Choroid plexus epithelial cell (primary cell): ENCODE measurements around the gene CHRND.
"Not testable (repeated sequence)": the region's sequence is repeated elsewhere in the genome, so short reads cannot be mapped to it uniquely, and the experiment has no call there.

Source experiments
- DNase-seq: peaks from one replicate; pipeline ENCODE4 v3.0.0-alpha.2; 2010; ENCODE audit warnings: low read depth
- H3K4me3 ChIP-seq: 2 replicates; pipeline ENCODE4 v1.5.1; 2011; ENCODE audit warnings: low read depth, mild to moderate bottlenecking, control low read depth, low read length, moderate library complexity
- TF ChIP-seq, protein P1 (sequence below): conservative IDR thresholded peaks from 2 replicates; pipeline ENCODE4 v1.5.1; 2011; ENCODE audit warnings: low read depth, mild to moderate bottlenecking, control low read depth, inconsistent platforms, low read length, moderate library complexity

Gene CHRND

DNA sequence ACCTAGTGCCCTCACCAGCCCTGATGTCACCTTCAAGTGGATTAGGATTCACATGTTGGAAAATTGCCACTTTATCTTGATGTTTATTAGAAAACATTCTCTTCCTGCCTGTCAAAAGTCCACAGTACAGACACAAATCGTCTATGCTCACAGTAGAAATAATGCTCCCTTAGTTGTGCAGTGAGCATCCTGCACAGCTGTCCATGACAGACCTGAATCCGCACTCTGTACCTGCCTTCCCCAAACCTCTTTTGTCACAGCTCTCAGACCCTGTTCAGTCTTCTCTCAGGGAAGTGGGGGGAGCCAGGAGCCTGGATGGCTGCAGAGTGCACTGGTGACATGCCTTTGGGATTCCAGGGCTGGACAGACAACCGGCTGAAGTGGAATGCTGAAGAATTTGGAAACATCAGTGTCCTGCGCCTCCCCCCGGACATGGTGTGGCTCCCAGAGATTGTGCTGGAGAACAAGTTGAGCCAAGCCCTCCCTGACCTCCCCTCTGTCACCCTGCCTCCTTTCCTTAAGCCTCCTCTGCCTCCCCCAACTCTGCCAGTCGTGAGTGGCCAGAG is 2.0 kb downstream of the CHRND start:
- no peak overlapping the region for H3K4me3 ChIP-seq
- TF ChIP-seq, protein P1, sequence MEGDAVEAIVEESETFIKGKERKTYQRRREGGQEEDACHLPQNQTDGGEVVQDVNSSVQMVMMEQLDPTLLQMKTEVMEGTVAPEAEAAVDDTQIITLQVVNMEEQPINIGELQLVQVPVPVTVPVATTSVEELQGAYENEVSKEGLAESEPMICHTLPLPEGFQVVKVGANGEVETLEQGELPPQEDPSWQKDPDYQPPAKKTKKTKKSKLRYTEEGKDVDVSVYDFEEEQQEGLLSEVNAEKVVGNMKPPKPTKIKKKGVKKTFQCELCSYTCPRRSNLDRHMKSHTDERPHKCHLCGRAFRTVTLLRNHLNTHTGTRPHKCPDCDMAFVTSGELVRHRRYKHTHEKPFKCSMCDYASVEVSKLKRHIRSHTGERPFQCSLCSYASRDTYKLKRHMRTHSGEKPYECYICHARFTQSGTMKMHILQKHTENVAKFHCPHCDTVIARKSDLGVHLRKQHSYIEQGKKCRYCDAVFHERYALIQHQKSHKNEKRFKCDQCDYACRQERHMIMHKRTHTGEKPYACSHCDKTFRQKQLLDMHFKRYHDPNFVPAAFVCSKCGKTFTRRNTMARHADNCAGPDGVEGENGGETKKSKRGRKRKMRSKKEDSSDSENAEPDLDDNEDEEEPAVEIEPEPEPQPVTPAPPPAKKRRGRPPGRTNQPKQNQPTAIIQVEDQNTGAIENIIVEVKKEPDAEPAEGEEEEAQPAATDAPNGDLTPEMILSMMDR, result no peak
- DNase-seq, result no peak

DNA sequence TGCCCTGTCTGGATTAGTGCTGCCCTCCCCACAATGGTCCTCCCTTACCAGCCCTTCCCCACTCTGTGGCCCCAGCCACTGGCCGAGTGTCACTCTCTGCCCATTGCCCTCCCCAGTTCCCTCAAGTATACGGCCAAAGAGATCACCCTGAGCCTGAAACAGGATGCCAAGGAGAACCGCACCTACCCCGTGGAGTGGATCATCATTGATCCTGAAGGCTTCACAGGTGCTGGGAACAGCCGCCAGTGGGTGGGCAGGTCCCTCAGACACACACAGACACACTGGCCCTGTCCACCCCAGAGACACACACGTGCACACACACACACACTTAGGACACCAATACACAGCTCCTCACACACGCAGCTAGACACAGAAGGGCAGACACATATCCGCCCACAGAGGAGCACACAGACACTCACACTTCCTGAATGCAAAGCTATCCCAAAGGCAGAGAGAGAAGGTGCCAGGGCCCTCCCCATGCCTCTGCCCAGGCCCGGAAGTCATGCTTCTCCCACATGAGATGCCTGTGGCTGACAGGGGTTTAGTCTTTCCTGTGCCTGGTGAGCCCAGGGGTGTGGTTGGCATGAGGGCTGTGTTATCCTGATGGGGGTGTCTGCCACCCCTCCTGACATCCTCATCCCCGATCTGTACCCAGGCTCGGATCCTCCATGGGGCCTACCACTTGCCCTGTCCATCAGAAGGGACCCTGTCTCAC is 2.9 kb downstream of the CHRND start:
- TF ChIP-seq, protein P1, result no peak
- no peak for DNase-seq
- H3K4me3 ChIP-seq, result no peak overlapping the region

DNA sequence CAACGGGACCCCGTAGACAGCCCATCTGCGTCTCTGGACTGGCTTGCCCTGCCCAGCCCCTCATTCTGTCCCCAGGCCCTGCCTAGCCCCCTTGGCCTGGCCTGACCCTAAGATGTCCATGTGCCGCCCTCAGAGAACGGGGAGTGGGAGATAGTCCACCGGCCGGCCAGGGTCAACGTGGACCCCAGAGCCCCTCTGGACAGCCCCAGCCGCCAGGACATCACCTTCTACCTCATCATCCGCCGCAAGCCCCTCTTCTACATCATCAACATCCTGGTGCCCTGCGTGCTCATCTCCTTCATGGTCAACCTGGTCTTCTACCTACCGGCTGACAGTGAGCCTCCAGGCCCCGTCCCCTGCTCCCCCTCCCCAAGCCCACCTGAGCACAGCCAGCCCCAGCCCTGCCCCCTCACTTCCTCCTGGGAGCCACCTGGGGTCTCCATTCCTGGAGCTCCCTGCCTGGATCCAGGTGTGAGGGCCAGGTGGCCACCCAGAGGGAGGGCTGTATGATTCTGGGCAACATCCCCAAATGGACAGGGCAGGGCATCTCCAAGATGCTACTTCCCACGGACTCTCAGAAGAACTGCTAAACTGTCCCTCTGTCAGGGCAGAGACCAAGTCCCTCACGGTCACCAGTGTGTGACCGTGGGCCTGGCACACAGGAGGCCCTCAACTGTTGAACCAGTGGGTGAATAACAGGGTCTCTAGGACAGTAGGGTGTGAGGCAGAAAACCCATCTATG is 4.0 kb downstream of the CHRND start:
- TF ChIP-seq, protein P1, result no peak
- DNase-seq, result no peak

DNA sequence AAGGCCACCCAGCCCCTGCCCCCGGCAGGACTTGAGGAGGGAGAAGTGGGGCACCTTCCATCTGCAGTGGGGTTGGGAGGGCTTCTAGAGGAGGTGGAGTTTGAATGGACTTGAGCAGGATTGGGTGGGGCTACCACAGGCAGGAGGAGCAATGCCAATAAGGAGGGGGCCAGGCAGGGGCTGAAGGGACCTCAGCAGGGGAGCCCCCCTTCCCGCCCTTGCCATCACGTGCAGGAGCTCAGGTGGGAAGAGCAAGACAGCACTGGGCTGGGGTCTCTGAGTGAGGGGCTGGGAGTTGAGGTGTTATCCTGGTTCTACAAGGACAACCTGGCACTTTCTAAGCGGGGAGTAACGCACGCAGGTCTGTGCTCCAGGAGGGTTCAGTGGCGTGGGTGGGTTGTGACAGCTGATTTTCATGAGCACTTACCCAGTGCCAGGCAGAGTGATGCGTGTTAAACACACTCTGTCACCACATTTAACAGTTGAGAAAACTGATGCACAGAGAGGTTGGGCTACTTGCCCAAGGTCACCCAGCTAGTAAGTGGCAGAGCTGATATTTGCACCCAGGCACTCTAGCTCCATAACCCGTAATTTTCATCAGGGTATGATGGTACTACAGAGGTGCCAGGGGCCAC is 4.8 kb downstream of the CHRND start:
- H3K4me3 ChIP-seq, result no peak overlapping the region
- TF ChIP-seq, protein P1, result no peak
- DNase-seq, result no peak

More for the DNA sequence above, 4.0 kb downstream of the CHRND start:
- no peak overlapping the region for H3K4me3 ChIP-seq

DNA sequence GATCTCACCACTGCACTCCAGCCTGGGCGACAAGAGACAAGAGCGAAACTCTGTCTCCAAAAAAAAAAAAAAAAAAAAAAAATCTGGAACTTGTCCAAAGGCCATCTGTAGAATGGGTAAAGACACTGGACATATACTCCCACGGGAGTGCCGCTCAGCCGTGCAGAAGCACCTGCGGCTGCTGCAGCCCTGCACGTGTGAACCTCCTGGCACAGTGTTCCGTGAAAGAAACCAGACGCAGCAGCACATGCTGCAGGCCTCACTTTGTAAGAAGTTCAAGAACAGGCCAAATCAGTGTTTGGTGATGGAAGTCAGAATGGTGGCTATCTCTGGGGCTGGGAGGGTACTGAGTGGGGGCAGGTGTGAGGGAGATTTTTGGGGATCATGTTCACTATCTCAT is 6.5 kb downstream of the CHRND start:
- TF ChIP-seq, protein P1, result no peak
- no peak for DNase-seq
- H3K4me3 ChIP-seq, result no peak overlapping the region

DNA sequence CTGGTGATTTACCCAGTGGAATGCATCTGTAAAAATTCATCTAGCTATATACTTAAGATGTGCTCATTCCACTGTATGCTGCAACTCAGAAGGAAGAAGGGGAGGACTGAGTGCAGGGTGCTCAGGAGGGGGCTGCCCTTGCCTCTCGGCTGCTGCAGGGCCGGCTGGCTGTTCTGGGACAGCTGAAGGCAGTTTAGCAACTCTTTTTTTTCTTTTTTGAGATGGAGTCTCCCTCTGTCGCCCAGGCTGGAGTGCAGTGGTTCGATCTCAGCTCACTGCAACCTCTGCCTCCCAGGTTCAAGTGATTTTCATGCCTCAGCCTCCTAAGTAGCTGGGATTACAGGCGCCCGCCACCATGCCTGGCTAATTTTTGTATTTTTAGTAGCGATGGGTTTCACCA is 6.9 kb downstream of the CHRND start:
- H3K4me3 ChIP-seq, DNase-seq: not testable (repeated sequence)

DNA sequence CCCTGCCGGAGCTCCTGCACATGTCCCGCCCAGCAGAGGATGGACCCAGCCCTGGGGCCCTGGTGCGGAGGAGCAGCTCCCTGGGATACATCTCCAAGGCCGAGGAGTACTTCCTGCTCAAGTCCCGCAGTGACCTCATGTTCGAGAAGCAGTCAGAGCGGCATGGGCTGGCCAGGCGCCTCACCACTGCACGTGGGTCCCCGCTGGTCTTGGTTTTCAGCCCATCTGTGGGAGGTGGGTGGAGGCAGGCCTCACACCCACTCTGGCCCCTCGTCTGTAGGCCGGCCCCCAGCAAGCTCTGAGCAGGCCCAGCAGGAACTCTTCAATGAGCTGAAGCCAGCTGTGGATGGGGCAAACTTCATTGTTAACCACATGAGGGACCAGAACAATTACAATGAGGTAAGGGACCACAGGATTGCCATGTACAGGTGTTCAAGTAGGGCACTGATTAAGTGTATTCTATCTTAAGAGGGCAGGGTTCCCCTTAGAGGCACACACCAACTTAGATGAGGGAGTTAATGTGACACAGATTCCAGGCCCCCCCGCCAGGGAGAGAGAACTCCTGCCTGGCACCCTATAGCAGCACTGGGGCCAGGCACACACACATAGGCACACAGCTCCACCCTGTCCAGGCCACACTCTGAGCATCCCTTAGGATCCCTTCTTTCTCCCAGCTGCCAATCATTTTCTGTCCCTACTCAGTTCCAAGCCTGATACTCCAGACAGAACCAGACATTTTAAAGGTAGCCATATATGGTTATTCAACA is 8.2 kb downstream of the CHRND start:
- TF ChIP-seq, protein P1, result no peak
- peak; percentile 76 for DNase-seq
- no peak overlapping the region for H3K4me3 ChIP-seq
